ENCODE measurements around the gene TRPV3. TPM values are rescaled to one million over a fixed set of nuclear protein-coding genes. Genes with fewer than 3 reads are reported as not detected.

The TRPV3 gene
- total and polyA plus RNA-seq, 2 donors (not counting 3 experiments of a cell fraction or from before 2014, with no cell fraction given) = 0.01 TPM; not detected in 1

DNA sequence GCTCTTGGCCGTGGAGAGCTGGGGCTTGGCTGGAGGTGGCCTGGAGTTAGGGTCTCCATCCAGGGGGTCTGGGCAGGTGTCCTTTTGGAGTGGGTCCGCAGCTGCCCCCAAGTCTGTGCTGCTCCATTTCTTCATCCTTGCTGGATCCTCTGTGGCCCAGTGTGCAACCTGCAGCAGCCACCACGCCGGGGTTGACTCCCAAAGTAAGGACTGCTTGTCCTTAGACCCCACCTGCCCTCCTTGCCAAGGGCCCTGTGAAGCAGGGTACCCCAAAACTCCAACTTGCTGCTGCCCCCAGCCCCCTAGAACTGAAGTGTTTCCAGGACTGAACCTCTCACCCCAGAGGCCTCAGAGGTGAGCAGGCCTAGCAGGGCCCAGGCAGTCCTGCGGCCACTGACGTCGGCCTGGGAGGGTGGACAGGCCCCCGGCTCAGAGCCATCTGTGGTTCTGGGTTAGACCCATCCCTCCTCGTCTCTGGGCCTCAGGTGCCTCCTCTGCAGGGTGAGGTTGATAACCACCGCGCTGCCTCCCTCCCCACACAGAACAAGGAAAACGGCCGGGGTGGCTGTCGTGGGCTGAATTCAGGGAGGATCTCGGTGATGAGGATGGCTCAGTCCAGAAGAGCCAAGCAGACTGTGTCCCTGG is 34.7 kb upstream of the TRPV3 start:
- Histone ChIP-seq H3K9me1 (replicated peaks; ENCODE audit: control insufficient read depth, extremely low read depth, insufficient read depth, low read length) (no peaks in the 10 kb centered on the region), H3K4me2 (ENCODE audit: insufficient read depth, low read length) (no peak overlapping the region), H4K20me1 (replicated peaks; ENCODE audit: control insufficient read depth, extremely low read depth, insufficient read depth, low read length) (no peaks in the 10 kb centered on the region), H3K4me3 (replicated peaks in 1 of 3; ENCODE audit: insufficient read depth in 1 of 3, low read depth in 1 of 3, low read length in 3 of 3) (no peak overlapping the region), H3K36me3 (ENCODE audit: control insufficient read depth in 2 of 2, extremely low read depth in 1 of 2, insufficient read depth in 2 of 2, low read length in 2 of 2) (no peaks in the 10 kb centered on the region), H3K27me3 (ENCODE audit: control insufficient read depth in 2 of 2, insufficient read depth in 2 of 2, low read length in 2 of 2) (no peaks in the 10 kb centered on the region), H3K9me3 (replicated peaks; ENCODE audit: control insufficient read depth, insufficient read depth, low read length) (no peaks in the 10 kb centered on the region), H2AFZ (ENCODE audit: low read depth, low read length) (no peak overlapping the region), H3K27ac (ENCODE audit: insufficient read depth, low read depth, low read length) (no peak overlapping the region), H3K4me1 (ENCODE audit: control insufficient read depth, extremely low read depth, insufficient read depth, low read length) (no peaks in the 10 kb centered on the region), H3K9ac (replicated peaks; ENCODE audit: extremely low read depth, insufficient read depth, low read length) (no peak overlapping the region), H3K79me2 (ENCODE audit: control insufficient read depth, insufficient read depth, low read length) (no peaks in the 10 kb centered on the region)
- no TSS peak for BruUV-seq (replicated peaks)
- TF ChIP-seq, protein P1, sequence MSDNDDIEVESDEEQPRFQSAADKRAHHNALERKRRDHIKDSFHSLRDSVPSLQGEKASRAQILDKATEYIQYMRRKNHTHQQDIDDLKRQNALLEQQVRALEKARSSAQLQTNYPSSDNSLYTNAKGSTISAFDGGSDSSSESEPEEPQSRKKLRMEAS (IDR thresholded peaks at IDR 0.05; ENCODE audit: insufficient read depth, insufficient read length) = no peak
- TF ChIP-seq JUN (IDR thresholded peaks at IDR 0.05; ENCODE audit: borderline replicate concordance, insufficient read depth, insufficient read length, low read depth) (no peak), POLR2AphosphoS5 (IDR thresholded peaks at IDR 0.05; ENCODE audit: insufficient read depth, low read depth, low read length) (no peak), MYC (IDR thresholded peaks at IDR 0.05; ENCODE audit: low read depth, low read length) (no peak), EZH2 (IDR thresholded peaks at IDR 0.05; ENCODE audit: borderline replicate concordance, low read depth, low read length, severe bottlenecking) (no peak), GATA2 (IDR thresholded peaks at IDR 0.05; ENCODE audit: insufficient read depth, insufficient read length, low read depth, low read length) (no peak), FOS (IDR thresholded peaks at IDR 0.05; ENCODE audit: borderline replicate concordance, insufficient read depth, low read length) (no peak), POLR2A (IDR thresholded peaks at IDR 0.05; ENCODE audit: low read depth, low read length) (no peak)
- TF ChIP-seq, protein P2, sequence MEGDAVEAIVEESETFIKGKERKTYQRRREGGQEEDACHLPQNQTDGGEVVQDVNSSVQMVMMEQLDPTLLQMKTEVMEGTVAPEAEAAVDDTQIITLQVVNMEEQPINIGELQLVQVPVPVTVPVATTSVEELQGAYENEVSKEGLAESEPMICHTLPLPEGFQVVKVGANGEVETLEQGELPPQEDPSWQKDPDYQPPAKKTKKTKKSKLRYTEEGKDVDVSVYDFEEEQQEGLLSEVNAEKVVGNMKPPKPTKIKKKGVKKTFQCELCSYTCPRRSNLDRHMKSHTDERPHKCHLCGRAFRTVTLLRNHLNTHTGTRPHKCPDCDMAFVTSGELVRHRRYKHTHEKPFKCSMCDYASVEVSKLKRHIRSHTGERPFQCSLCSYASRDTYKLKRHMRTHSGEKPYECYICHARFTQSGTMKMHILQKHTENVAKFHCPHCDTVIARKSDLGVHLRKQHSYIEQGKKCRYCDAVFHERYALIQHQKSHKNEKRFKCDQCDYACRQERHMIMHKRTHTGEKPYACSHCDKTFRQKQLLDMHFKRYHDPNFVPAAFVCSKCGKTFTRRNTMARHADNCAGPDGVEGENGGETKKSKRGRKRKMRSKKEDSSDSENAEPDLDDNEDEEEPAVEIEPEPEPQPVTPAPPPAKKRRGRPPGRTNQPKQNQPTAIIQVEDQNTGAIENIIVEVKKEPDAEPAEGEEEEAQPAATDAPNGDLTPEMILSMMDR (IDR thresholded peaks at IDR 0.05; ENCODE audit: extremely low read depth in 1 of 2, insufficient read depth in 1 of 2, low read depth in 1 of 2, low read length in 2 of 2) = no peak
- FAIRE-seq = no peak
- DNase-seq (ENCODE audit: low read depth, low spot score) = no peak
- ChIA-PET POLR2A (interaction anchor here (0.7 kb wide), 1 partner anchor 1126 kb away, joined by 5 read pairs; no protein-coding TSS in a partner anchor), CTCF (interaction anchor here (0.9 kb wide), 1 partner anchor 9 kb away, joined by 3 read pairs; no protein-coding TSS in a partner anchor)
- dilution Hi-C loops (cut with MboI; ENCODE audit: extremely low pct_ligation_motif_present, low sequenced_read_pairs) (no loop called here), intact Hi-C loops (cut with micrococcal nuclease) (no loop called here)

All from endothelial cell of umbilical vein (primary cell).